ENCODE measurements around the gene DISC1. TPM values are rescaled to one million over a fixed set of nuclear protein-coding genes. Genes with fewer than 3 reads are reported as not detected.

The DISC1 gene
- polyA plus RNA-seq, 1 donor from 2014 or later = 0.84 TPM

- H3K4me2 ChIP-seq (ENCODE audit: low read length) = no peak overlapping the region
- H3K36me3 ChIP-seq (ENCODE audit: insufficient read depth, low read length) = no peaks in the 10 kb centered on the region
- no peaks in the 10 kb centered on the region for H4K20me1 ChIP-seq (ENCODE audit: insufficient read depth)
- H3K9me3 ChIP-seq (ENCODE audit: low read length) = no peaks in the 10 kb centered on the region
- no peaks in the 10 kb centered on the region for H3K79me2 ChIP-seq (replicated peaks; ENCODE audit: insufficient read depth, low read length)
- no peak overlapping the region for H3K27ac ChIP-seq (ENCODE audit: low read length)
- no peak overlapping the region for H3K9ac ChIP-seq (ENCODE audit: low read length)
- no peak overlapping the region for H2AFZ ChIP-seq (ENCODE audit: low read depth, low read length)
- no peaks in the 10 kb centered on the region for H3K9me2 ChIP-seq (ENCODE audit: insufficient read depth, low read length)
- H3K4me3 ChIP-seq (ENCODE audit: low read length) = no peak overlapping the region
- TF ChIP-seq TAF1 (IDR thresholded peaks at IDR 0.05; ENCODE audit: low read depth) (no peak), POLR2AphosphoS5 (IDR thresholded peaks at IDR 0.05) (no peak), REST (IDR thresholded peaks at IDR 0.05; ENCODE audit: borderline replicate concordance) (no peak), EP300 (conservative IDR thresholded peaks at IDR 0.05; ENCODE audit: poor library complexity, severe bottlenecking) (no peak), MXI1 (conservative IDR thresholded peaks at IDR 0.05; ENCODE audit: poor library complexity, severe bottlenecking) (no peak), CTCF (IDR thresholded peaks at IDR 0.05; ENCODE audit: poor library complexity, severe bottlenecking) (no peak), EZH2 (IDR thresholded peaks at IDR 0.05; ENCODE audit: borderline replicate concordance, insufficient read depth, low read length, poor library complexity, severe bottlenecking) (no peak), SMC3 (conservative IDR thresholded peaks at IDR 0.05; ENCODE audit: poor library complexity) (no peak), RAD21 (conservative IDR thresholded peaks at IDR 0.05) (no peak)
- H3K27me3 ChIP-seq (ENCODE audit: insufficient read depth, low read depth, low read length) = no peaks in the 10 kb centered on the region
- no peaks in the 10 kb centered on the region for H3F3A ChIP-seq (ENCODE audit: insufficient read depth, low read length, poor library complexity, severe bottlenecking)
Observed at GRCh38 chr1:231847612-231848397, 221.2 kb downstream of the DISC1 start.

DNA sequence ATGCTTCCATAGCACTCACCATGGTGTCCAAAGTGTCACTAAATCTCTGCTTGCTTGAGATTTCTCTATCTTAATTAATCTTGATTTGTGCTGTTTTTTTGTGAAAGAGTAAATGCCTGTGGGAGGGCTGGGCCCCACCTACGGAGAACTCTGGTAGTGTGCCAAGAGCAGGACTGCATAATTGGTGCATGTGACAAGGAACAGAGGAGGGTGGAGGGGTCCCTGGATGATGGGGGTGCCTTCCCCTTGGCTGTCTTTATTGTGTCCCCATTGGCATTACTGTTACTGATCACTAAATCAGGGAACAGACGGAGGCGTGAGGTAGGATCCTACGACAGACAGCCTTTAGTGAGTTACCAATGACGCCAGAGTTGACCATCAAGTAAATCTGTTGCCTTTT is 223.4 kb downstream of the DISC1 start:
- H3K4me2 ChIP-seq (ENCODE audit: low read length) = no peak overlapping the region
- no peaks in the 10 kb centered on the region for H3K9me2 ChIP-seq (ENCODE audit: insufficient read depth, low read length)
- no peak for TF ChIP-seq RAD21 (conservative IDR thresholded peaks at IDR 0.05)
- TF ChIP-seq SMC3 (conservative IDR thresholded peaks at IDR 0.05; ENCODE audit: poor library complexity) = no peak
- no peak for TF ChIP-seq EP300 (conservative IDR thresholded peaks at IDR 0.05; ENCODE audit: poor library complexity, severe bottlenecking)
- TF ChIP-seq CTCF (IDR thresholded peaks at IDR 0.05; ENCODE audit: poor library complexity, severe bottlenecking) = no peak
- no peak for TF ChIP-seq EZH2 (IDR thresholded peaks at IDR 0.05; ENCODE audit: borderline replicate concordance, insufficient read depth, low read length, poor library complexity, severe bottlenecking)
- no peak for TF ChIP-seq MXI1 (conservative IDR thresholded peaks at IDR 0.05; ENCODE audit: poor library complexity, severe bottlenecking)
- TF ChIP-seq POLR2AphosphoS5 (IDR thresholded peaks at IDR 0.05) = no peak
- TF ChIP-seq TAF1 (IDR thresholded peaks at IDR 0.05; ENCODE audit: low read depth) = no peak
- no peak for TF ChIP-seq REST (IDR thresholded peaks at IDR 0.05; ENCODE audit: borderline replicate concordance)
- H3K9me3 ChIP-seq (ENCODE audit: low read length) = no peaks in the 10 kb centered on the region
- H3F3A ChIP-seq (ENCODE audit: insufficient read depth, low read length, poor library complexity, severe bottlenecking) = no peaks in the 10 kb centered on the region
- H3K9ac ChIP-seq (ENCODE audit: low read length) = no peak overlapping the region
- H2AFZ ChIP-seq (ENCODE audit: low read depth, low read length) = no peak overlapping the region
- no peaks in the 10 kb centered on the region for H4K20me1 ChIP-seq (ENCODE audit: insufficient read depth)
- no peaks in the 10 kb centered on the region for H3K79me2 ChIP-seq (replicated peaks; ENCODE audit: insufficient read depth, low read length)
- no peak overlapping the region for H3K4me3 ChIP-seq (ENCODE audit: low read length)
- no peaks in the 10 kb centered on the region for H3K27me3 ChIP-seq (ENCODE audit: insufficient read depth, low read depth, low read length)
- H3K36me3 ChIP-seq (ENCODE audit: insufficient read depth, low read length) = no peaks in the 10 kb centered on the region
- no peak overlapping the region for H3K27ac ChIP-seq (ENCODE audit: low read length)

All from neural cell (in vitro differentiated cells).